ENCODE data around the gene ALG1. TPM values are rescaled to one million over a fixed set of nuclear protein-coding genes. Genes with fewer than 3 reads are reported as not detected.

ALG1 gene
- total RNA-seq (2022; extraction: Qiagen RNA extraction): 30.8 to 38.6 TPM (median 36.4 TPM) in 5 replicates

GRCh38 chr16:5071681-5072333 is at the start of gene ALG1:
Gene ALG1, plus strand, starts transcription at chr16:5071843. Its CDS starts 7 bp downstream, at chr16:5071850.

GRCh38 chr16:5033256-5034166 is 38.1 kb upstream of the ALG1 start, which contains the start of gene NAGPA:
Gene NAGPA, minus strand, starts transcription at chr16:5033935. Its CDS starts 21 bp downstream, at chr16:5033914.

GRCh38 chr16:5065813-5066212 is 5.8 kb upstream of the ALG1 start, which contains the start of gene C16orf89:
Gene C16orf89, minus strand, starts transcription at chr16:5065956. Its CDS starts 48 bp downstream, at chr16:5065908.

GRCh38 chr16:5097470-5098220 is 26.0 kb downstream of the ALG1 start, which contains the start of gene EEF2KMT:
Gene EEF2KMT, minus strand, starts transcription at chr16:5097795. Its CDS starts 56 bp downstream, at chr16:5097739.

Other genes with a start within 250 kb of the ALG1 start
- gene GLYR1, start 224.6 kb upstream of the ALG1 start, total RNA-seq (2022; extraction: Qiagen RNA extraction): 33.8 to 43.3 TPM (median 40.1 TPM) in 5 replicates
- 20.4 to 29.4 TPM (median 28.1 TPM) in 5 replicates for gene UBN1, start 224.4 kb upstream of the ALG1 start, total RNA-seq (2022; extraction: Qiagen RNA extraction)
- gene PPL, start 134.7 kb upstream of the ALG1 start, total RNA-seq (2022; extraction: Qiagen RNA extraction): 4.2 to 7.5 TPM (median 6.4 TPM) in 5 replicates
- 0.01 to 0.06 TPM (median 0.03 TPM) in 5 replicates for gene SEC14L5, start 113.5 kb upstream of the ALG1 start, total RNA-seq (2022; extraction: Qiagen RNA extraction)
- gene NAGPA, start 37.9 kb upstream of the ALG1 start, total RNA-seq (2022; extraction: Qiagen RNA extraction): 12.1 to 16.8 TPM (median 15.9 TPM) in 5 replicates
- not detected in 5 replicates for gene C16orf89, start 5.9 kb upstream of the ALG1 start, total RNA-seq (2022; extraction: Qiagen RNA extraction)
- 22.1 to 25.6 TPM (median 25.0 TPM) in 5 replicates for gene EEF2KMT, start 26.0 kb downstream of the ALG1 start, total RNA-seq (2022; extraction: Qiagen RNA extraction)